Neural cell (in vitro differentiated cells): Measurements from ENCODE around the gene C1orf198. TPM values are rescaled to one million over a fixed set of nuclear protein-coding genes. Genes with fewer than 3 reads are reported as not detected.

Experiments used
- H2AFZ ChIP-seq: fragments of 200-600, 300-800 bp; sonication (generic), shearing (Covaris generic); 2 replicates; pipeline ENCODE4 v1.6.0; 2014; ENCODE audit warnings: low read depth, mild to moderate bottlenecking, antibody characterized with exemption, low read length, moderate library complexity
- H3F3A ChIP-seq: fragments of 200-600 bp; shearing (Covaris generic); 2 replicates; pipeline ENCODE4 v1.6.1; 2016; ENCODE audit warnings: mild to moderate bottlenecking, moderate library complexity, mixed read lengths, antibody characterized with exemption, low read length; ENCODE audit not compliant: insufficient read depth, poor library complexity, severe bottlenecking
- H3K27ac ChIP-seq: fragments of 200-600, 300-800 bp; sonication (generic), shearing (Covaris generic); 2 replicates; pipeline ENCODE4 v1.5.1; 2014; ENCODE audit warnings: mild to moderate bottlenecking, low read length, moderate library complexity
- H3K27me3 ChIP-seq: fragments of 300-800, 200-600 bp; sonication (generic), shearing (Covaris generic); 2 replicates; pipeline ENCODE4 v1.6.0; 2014; ENCODE audit warnings: mild to moderate bottlenecking, low read depth, low read length, moderate library complexity; ENCODE audit not compliant: insufficient read depth
- H3K36me3 ChIP-seq: fragments of 300-800, 200-600 bp; sonication (generic), shearing (Covaris generic); 2 replicates; pipeline ENCODE4 v1.5.1; 2014; ENCODE audit warnings: mild to moderate bottlenecking, antibody characterized with exemption, low read length, moderate library complexity; ENCODE audit not compliant: insufficient read depth
- H3K4me2 ChIP-seq: fragments of 300-800, 200-600 bp; sonication (generic), shearing (Covaris generic); 2 replicates; pipeline ENCODE4 v1.6.0; 2014; ENCODE audit warnings: mild to moderate bottlenecking, low read length
- H3K4me3 ChIP-seq: fragments of 300-800, 200-600 bp; sonication (generic), shearing (Covaris generic); 2 replicates; pipeline ENCODE4 v1.5.1; 2014; ENCODE audit warnings: mild to moderate bottlenecking, low read length, moderate library complexity
- H3K79me2 ChIP-seq: fragments of 200-600 bp; shearing (Covaris generic); replicated peaks from 2 replicates; pipeline ENCODE4 v1.6.0; 2014; ENCODE audit warnings: mild to moderate bottlenecking, low read length, moderate library complexity; ENCODE audit not compliant: insufficient read depth
- H3K9ac ChIP-seq: fragments of 300-800, 200-600 bp; sonication (generic), shearing (Covaris generic); 2 replicates; pipeline ENCODE4 v1.6.1; 2016; ENCODE audit warnings: mild to moderate bottlenecking, low read length, mixed read lengths
- H3K9me2 ChIP-seq: fragments of 200-600 bp; shearing (Covaris generic); 2 replicates; pipeline ENCODE4 v1.6.1; 2016; ENCODE audit warnings: mild to moderate bottlenecking, low read length, mixed read lengths; ENCODE audit not compliant: insufficient read depth
- H3K9me3 ChIP-seq: fragments of 200-600, 300-800 bp; sonication (generic), shearing (Covaris generic); 2 replicates; pipeline ENCODE4 v1.6.1; 2016; ENCODE audit warnings: mild to moderate bottlenecking, mixed run types, low read length, moderate library complexity, mixed read lengths
- H4K20me1 ChIP-seq: fragments of 200-600 bp; shearing (Covaris generic); 2 replicates; pipeline ENCODE4 v1.6.1; 2016; ENCODE audit warnings: mild to moderate bottlenecking, mixed run types; ENCODE audit not compliant: insufficient read depth
- CTCF ChIP-seq: fragments of 450-650 bp; IDR thresholded peaks from 2 replicates; pipeline ENCODE4 v1.5.1; 2014; ENCODE audit warnings: antibody characterized with exemption, mild to moderate bottlenecking, moderate library complexity; ENCODE audit not compliant: poor library complexity, severe bottlenecking
- EP300 ChIP-seq: fragments of 450-650 bp; conservative IDR thresholded peaks from 2 replicates; pipeline ENCODE4 v1.6.1; 2014; ENCODE audit warnings: antibody characterized with exemption, mild to moderate bottlenecking, moderate library complexity; ENCODE audit not compliant: poor library complexity, severe bottlenecking
- EZH2 ChIP-seq: fragments of 200-600, 300-800 bp; shearing (Covaris generic), sonication (generic); IDR thresholded peaks from 2 replicates; pipeline ENCODE4 v1.6.1; 2014; ENCODE audit warnings: antibody characterized with exemption, low read length, borderline replicate concordance, mild to moderate bottlenecking; ENCODE audit not compliant: insufficient read depth, poor library complexity, severe bottlenecking
- MXI1 ChIP-seq: fragments of 450-650 bp; conservative IDR thresholded peaks from 2 replicates; pipeline ENCODE4 v1.6.1; 2014; ENCODE audit warnings: antibody characterized with exemption, mild to moderate bottlenecking; ENCODE audit not compliant: poor library complexity, severe bottlenecking
- POLR2AphosphoS5 ChIP-seq: IDR thresholded peaks from 2 replicates; pipeline ENCODE4 v1.6.1; 2012
- RAD21 ChIP-seq: fragments of 450-650 bp; conservative IDR thresholded peaks from 2 replicates; pipeline ENCODE4 v1.6.1; 2014; ENCODE audit warnings: antibody characterized with exemption, mild to moderate bottlenecking, moderate library complexity
- SMC3 ChIP-seq: fragments of 450-650 bp; conservative IDR thresholded peaks from 2 replicates; pipeline ENCODE4 v1.6.1; 2014; ENCODE audit warnings: antibody characterized with exemption, mild to moderate bottlenecking, moderate library complexity; ENCODE audit not compliant: poor library complexity
- TAF1 ChIP-seq: IDR thresholded peaks from 2 replicates; pipeline ENCODE4 v1.6.1; 2012; ENCODE audit warnings: low read depth
- polyA plus RNA-seq: library from polyadenylated mRNA; depleted of rRNA; stranded (reverse); fragments of >200 nt; gene quantifications from 2 replicates; pipeline ENCODE4 v1.2.3, GENCODE V29; 2014
- TF ChIP-seq, protein P1 (sequence below): IDR thresholded peaks from 2 replicates; pipeline ENCODE4 v1.6.1; 2012; ENCODE audit warnings: borderline replicate concordance

The C1orf198 gene
- polyA plus RNA-seq, 1 donor from 2014 or later: 16.7 TPM

- H3K4me3 ChIP-seq: no peak overlapping the region
- no peaks in the 10 kb centered on the region for H3K9me2 ChIP-seq
- no peaks in the 10 kb centered on the region for H3K79me2 ChIP-seq
- no peaks in the 10 kb centered on the region for H3K36me3 ChIP-seq
- H3K4me2 ChIP-seq: no peak overlapping the region
- no peak overlapping the region for H3K27ac ChIP-seq
- no peak overlapping the region for H3K9ac ChIP-seq
- H4K20me1 ChIP-seq: no peaks in the 10 kb centered on the region
- no peak overlapping the region for H2AFZ ChIP-seq
- no peaks in the 10 kb centered on the region for H3F3A ChIP-seq
- H3K27me3 ChIP-seq: no peaks in the 10 kb centered on the region
- no peak for TF ChIP-seq SMC3
- TF ChIP-seq EP300: no peak
- no peak for TF ChIP-seq POLR2AphosphoS5
- no peak for TF ChIP-seq RAD21
- TF ChIP-seq MXI1: no peak
- TF ChIP-seq EZH2: no peak
- no peak for TF ChIP-seq CTCF
- TF ChIP-seq, protein P1, sequence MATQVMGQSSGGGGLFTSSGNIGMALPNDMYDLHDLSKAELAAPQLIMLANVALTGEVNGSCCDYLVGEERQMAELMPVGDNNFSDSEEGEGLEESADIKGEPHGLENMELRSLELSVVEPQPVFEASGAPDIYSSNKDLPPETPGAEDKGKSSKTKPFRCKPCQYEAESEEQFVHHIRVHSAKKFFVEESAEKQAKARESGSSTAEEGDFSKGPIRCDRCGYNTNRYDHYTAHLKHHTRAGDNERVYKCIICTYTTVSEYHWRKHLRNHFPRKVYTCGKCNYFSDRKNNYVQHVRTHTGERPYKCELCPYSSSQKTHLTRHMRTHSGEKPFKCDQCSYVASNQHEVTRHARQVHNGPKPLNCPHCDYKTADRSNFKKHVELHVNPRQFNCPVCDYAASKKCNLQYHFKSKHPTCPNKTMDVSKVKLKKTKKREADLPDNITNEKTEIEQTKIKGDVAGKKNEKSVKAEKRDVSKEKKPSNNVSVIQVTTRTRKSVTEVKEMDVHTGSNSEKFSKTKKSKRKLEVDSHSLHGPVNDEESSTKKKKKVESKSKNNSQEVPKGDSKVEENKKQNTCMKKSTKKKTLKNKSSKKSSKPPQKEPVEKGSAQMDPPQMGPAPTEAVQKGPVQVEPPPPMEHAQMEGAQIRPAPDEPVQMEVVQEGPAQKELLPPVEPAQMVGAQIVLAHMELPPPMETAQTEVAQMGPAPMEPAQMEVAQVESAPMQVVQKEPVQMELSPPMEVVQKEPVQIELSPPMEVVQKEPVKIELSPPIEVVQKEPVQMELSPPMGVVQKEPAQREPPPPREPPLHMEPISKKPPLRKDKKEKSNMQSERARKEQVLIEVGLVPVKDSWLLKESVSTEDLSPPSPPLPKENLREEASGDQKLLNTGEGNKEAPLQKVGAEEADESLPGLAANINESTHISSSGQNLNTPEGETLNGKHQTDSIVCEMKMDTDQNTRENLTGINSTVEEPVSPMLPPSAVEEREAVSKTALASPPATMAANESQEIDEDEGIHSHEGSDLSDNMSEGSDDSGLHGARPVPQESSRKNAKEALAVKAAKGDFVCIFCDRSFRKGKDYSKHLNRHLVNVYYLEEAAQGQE: no peak
- no peak for TF ChIP-seq TAF1
- H3K9me3 ChIP-seq: no peaks in the 10 kb centered on the region
Measured at GRCh38 chr1:230894032-230894431, 25.7 kb upstream of the C1orf198 start.

- Histone ChIP-seq H3K9me2 (no peaks in the 10 kb centered on the region), H3K27me3 (no peaks in the 10 kb centered on the region), H3K4me2 (no peak overlapping the region), H3K9me3 (no peaks in the 10 kb centered on the region), H3K4me3 (no peak overlapping the region), H3K9ac (no peak overlapping the region), H4K20me1 (no peaks in the 10 kb centered on the region), H3K36me3 (no peaks in the 10 kb centered on the region), H3K27ac (no peak overlapping the region), H2AFZ (no peak overlapping the region), H3F3A (no peaks in the 10 kb centered on the region), H3K79me2 (no peaks in the 10 kb centered on the region)
- TF ChIP-seq TAF1 (no peak), SMC3 (no peak), CTCF (no peak), EP300 (no peak), RAD21 (no peak), POLR2AphosphoS5 (no peak), MXI1 (no peak), EZH2 (no peak)
- TF ChIP-seq, protein P1: no peak
Measured at GRCh38 chr1:230892018-230892491, 23.7 kb upstream of the C1orf198 start.
